CD4-positive, alpha-beta T cell treated with Interferon alpha-2 for 1 hour (primary cell): ENCODE data around the gene RNLS.
"Not testable (repeated sequence)": the region's sequence is repeated elsewhere in the genome, so short reads cannot be mapped to it uniquely, and the experiment has no call there.

Source experiments
- DNase-seq, 2 donors: peaks; one replicate each; pipeline ENCODE4 v3.0.0-alpha.2; 2020 to 2022

RNLS gene

GRCh38 chr10:88385601-88386203 lies 197.4 kb downstream of the RNLS start:
- DNase-seq = peak; percentile 41 to 72

- DNase-seq = no peak
Observed at GRCh38 chr10:88383276-88383675, 199.8 kb downstream of the RNLS start.

DNA sequence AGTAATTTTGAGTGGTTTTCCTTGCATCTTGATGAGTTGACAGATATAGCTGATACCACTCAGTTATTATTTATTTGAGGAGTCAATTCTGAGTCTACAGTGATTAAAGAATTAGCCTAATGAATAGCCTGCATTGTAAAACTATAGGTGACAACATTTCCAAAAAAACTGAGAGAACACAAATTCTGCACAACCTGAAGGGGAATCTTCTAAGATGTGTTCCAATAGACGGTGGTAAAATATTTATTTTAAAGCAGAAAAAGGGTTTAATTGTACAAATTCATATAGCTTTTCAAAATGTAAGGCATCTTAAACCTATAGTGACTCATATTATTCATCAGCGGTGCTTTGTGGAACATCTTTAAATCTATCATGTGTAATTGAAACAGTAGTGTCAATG lies 200.4 kb downstream of the RNLS start:
- DNase-seq = no peak

- no peak for DNase-seq
Observed at GRCh38 chr10:88379575-88379974, 203.5 kb downstream of the RNLS start.

- no peak for DNase-seq
Observed at GRCh38 chr10:88377510-88377909, 205.6 kb downstream of the RNLS start.

GRCh38 chr10:88374392-88375175 lies 208.5 kb downstream of the RNLS start:
- DNase-seq = no peak

GRCh38 chr10:88372881-88373592 lies 210.1 kb downstream of the RNLS start:
- no peak for DNase-seq

GRCh38 chr10:88372051-88372715 lies 210.9 kb downstream of the RNLS start:
- no peak for DNase-seq

DNA sequence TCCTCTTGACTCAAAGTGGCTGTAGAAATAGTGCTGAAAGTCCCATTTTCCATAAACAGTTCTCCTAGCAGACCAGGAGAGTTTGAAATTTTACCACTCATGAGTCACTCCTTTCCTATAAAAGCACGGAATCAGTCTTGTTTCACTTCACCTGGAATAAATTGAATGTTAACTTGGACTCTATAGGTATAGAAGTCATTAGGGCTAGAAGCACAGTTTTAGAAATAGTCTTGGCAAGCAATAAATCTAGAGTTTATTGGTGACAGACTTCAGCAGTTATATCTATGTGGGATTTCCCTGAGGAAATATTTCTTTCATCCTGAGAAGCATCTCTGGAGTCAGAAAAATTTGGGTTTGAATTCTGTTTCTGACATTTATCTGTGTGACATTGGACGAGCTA lies 212.4 kb downstream of the RNLS start:
- DNase-seq = no peak

DNA sequence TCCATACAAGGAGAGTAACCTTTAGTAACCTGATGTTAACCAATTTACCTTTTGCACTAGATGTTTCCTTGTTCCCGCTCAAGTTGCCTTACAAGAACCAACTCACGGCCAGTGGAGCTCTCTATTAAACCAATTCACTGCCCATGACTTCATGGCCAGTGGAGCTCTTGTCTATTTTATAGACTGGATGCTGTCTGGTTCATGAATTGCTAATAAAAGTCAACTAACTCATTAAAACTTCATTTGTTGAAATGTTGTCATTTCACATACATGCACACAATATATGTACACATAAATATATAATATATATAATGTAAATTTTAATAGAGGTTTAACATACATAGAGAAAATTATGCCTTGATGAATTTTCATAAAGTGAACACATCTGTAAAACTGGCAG lies 216.3 kb downstream of the RNLS start:
- DNase-seq = no peak

GRCh38 chr10:88361995-88362807 lies 220.9 kb downstream of the RNLS start:
- DNase-seq = no peak

GRCh38 chr10:88361494-88361893 lies 221.6 kb downstream of the RNLS start:
- no peak for DNase-seq

DNA sequence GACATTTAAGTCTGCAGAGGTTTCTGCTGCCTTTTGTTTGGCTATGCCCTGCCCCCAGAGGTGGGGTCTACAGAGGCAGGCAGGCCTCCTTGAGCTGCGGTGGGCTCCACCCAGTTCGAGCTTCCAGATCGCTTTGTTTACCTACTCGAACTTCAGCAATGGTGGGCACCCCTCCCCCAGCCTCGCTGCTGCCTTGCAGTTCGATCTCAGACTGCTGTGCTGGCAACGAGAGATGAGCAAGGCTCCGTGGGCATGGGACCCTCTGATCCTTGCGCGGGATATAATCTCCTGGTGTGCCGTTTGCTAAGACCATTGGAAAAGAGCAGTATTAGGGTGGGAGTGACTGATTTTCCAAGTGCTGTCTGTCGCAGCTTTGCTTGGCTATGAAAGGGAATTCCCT lies 227.4 kb downstream of the RNLS start:
- DNase-seq = not testable (repeated sequence)

GRCh38 chr10:88347597-88348304 lies 235.4 kb downstream of the RNLS start:
- DNase-seq = no peak

- no peak for DNase-seq
Observed at GRCh38 chr10:88347022-88347421, 236.1 kb downstream of the RNLS start.

- DNase-seq = no peak
Observed at GRCh38 chr10:88346144-88346977, 236.8 kb downstream of the RNLS start.

DNA sequence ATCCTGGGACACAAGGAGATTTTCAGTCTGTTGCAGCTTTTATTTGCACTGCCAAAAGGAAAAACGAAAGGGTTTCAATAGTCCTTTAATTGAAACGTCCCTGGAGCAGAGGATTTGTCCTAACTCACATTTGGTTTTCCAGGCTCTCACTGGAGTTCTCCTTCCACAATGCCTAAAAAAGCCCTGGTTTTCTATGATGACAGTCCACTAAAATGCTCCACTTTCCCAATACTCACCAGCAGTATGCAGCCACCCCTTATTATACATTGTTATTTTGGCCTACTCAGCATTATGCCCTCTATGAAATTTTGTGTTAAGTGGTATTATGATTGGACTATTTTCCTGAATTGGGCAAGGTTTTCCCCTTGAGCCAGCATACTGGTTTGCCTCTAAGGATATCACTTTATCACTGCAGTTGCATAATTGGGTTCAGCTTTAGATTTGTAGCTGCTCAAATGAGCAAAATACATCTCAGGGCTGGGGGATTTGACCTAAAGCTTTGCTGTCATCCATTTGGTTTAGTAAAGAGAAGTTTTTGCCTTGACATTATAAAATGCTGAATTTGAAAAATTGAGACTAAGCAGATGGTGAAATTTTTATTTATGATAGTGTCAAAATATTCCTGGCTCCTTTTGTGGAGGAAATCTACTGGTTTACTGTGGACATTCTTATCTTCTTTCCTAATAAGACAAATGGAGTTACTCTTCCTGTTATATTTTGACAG lies 239.2 kb downstream of the RNLS start:
- DNase-seq = no peak

- no peak for DNase-seq
Observed at GRCh38 chr10:88342733-88343310, 240.3 kb downstream of the RNLS start.

GRCh38 chr10:88337134-88337533 lies 246.0 kb downstream of the RNLS start:
- DNase-seq = no peak

GRCh38 chr10:88336334-88336733 lies 246.8 kb downstream of the RNLS start:
- DNase-seq = no peak
